ENCODE data around the gene SLC41A3.

Gene SLC41A3

DNA sequence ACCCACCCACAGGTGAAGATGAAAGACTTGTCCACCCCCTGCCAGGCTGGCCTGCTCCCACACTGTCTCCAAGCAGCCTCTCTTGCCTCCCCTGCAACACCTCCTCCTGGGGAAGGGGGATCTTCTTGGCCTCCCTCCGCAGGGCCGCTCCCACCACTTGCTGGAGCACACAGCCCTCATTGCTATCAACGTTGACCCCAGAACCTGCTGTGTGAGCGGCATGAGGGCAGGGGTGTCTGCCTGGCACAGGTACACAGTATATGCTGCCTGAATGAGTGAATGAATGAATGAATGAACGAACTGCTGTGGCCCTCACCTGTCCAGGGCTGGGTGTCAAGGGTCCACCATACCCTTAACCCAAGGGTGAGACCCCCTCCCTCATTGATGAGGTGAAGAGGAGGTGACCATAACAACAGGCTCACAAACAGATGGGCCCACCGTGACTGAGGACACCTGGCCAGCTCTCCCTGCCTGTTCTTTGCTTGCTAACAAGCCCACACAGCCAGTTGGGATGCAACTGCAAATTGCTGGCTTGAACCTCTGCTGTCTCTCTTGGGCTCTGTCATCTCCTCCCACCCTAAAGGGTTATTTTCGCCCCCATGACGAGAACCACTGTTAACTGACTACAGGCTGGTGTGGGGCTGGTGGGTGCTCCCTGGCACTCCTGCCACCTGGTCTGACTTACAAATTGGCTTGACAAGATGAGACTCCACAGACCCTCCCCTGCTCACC, 22.5 kb downstream of the SLC41A3 start:
- WGBS (ENCODE audit: extremely low coverage, insufficient coverage, low lambda C conversion rate): no CpG with 5 or more reads among the region's 8 CpGs

GRCh38 chr3:126060613-126061145, 23.2 kb downstream of the SLC41A3 start:
- Histone ChIP-seq H3K4me2 (ENCODE audit: low read length) (no peak overlapping the region), H3K9ac (ENCODE audit: low read length) (no peak overlapping the region), H2AK5ac (ENCODE audit: low read length) (no peak overlapping the region), H4K8ac (ENCODE audit: low read depth, low read length) (no peak overlapping the region), H3K4me1 (ENCODE audit: control insufficient read depth, low read depth, low read length) (no peaks in the 10 kb centered on the region), H2BK5ac (ENCODE audit: low read length) (no peak overlapping the region), H3K18ac (ENCODE audit: low read length) (no peak overlapping the region), H3K36me3 (ENCODE audit: control insufficient read depth, insufficient read depth, low read length) (no peaks in the 10 kb centered on the region), H3K23ac (ENCODE audit: low read length) (no peak overlapping the region), H4K5ac (ENCODE audit: low read length) (no peak overlapping the region), H2BK120ac (ENCODE audit: low read depth, low read length) (no peak overlapping the region), H3K27me3 (ENCODE audit: insufficient read depth, low read length, poor library complexity) (no peaks in the 10 kb centered on the region), H3K4me3 (ENCODE audit: low read length) (no peak overlapping the region), H3K79me1 (ENCODE audit: low read length) (no peaks in the 10 kb centered on the region), H3K27ac (ENCODE audit: low read depth, low read length) (no peak overlapping the region), H3K79me2 (ENCODE audit: control insufficient read depth, insufficient read depth, low read length) (no peaks in the 10 kb centered on the region), H2BK15ac (replicated peaks; ENCODE audit: low read depth) (no peak overlapping the region), H3K4ac (ENCODE audit: low read depth, low read length) (no peak overlapping the region), H3K56ac (ENCODE audit: low read length) (no peak overlapping the region)
- WGBS (ENCODE audit: extremely low coverage, insufficient coverage, low lambda C conversion rate): no CpG with 5 or more reads among the region's 7 CpGs
- DNase-seq: no peak

More for the DNA sequence above, 22.5 kb downstream of the SLC41A3 start:
- Histone ChIP-seq H2BK15ac (replicated peaks; ENCODE audit: low read depth) (no peak overlapping the region), H2AK5ac (ENCODE audit: low read length) (no peak overlapping the region), H4K5ac (ENCODE audit: low read length) (no peak overlapping the region), H3K36me3 (ENCODE audit: control insufficient read depth, insufficient read depth, low read length) (no peaks in the 10 kb centered on the region), H3K4me1 (ENCODE audit: control insufficient read depth, low read depth, low read length) (no peaks in the 10 kb centered on the region), H3K4ac (ENCODE audit: low read depth, low read length) (no peak overlapping the region), H3K18ac (ENCODE audit: low read length) (no peak overlapping the region), H3K27ac (ENCODE audit: low read depth, low read length) (no peak overlapping the region), H3K23ac (ENCODE audit: low read length) (no peak overlapping the region), H2BK120ac (ENCODE audit: low read depth, low read length) (no peak overlapping the region), H3K79me2 (ENCODE audit: control insufficient read depth, insufficient read depth, low read length) (no peaks in the 10 kb centered on the region), H3K9ac (ENCODE audit: low read length) (no peak overlapping the region), H3K56ac (ENCODE audit: low read length) (no peak overlapping the region), H3K4me3 (ENCODE audit: low read length) (no peak overlapping the region), H3K4me2 (ENCODE audit: low read length) (no peak overlapping the region), H3K27me3 (ENCODE audit: insufficient read depth, low read length, poor library complexity) (no peaks in the 10 kb centered on the region), H3K79me1 (ENCODE audit: low read length) (no peaks in the 10 kb centered on the region), H4K8ac (ENCODE audit: low read depth, low read length) (no peak overlapping the region), H2BK5ac (ENCODE audit: low read length) (no peak overlapping the region)
- DNase-seq: no peak

GRCh38 chr3:126058666-126059065, 25.3 kb downstream of the SLC41A3 start:
- H2BK120ac ChIP-seq (ENCODE audit: low read depth, low read length): no peak overlapping the region
- no peak overlapping the region for H3K27ac ChIP-seq (ENCODE audit: low read depth, low read length)
- H3K79me1 ChIP-seq (ENCODE audit: low read length): no peaks in the 10 kb centered on the region
- H3K4me1 ChIP-seq (ENCODE audit: control insufficient read depth, low read depth, low read length): no peaks in the 10 kb centered on the region
- no peak overlapping the region for H2AK5ac ChIP-seq (ENCODE audit: low read length)
- no peak overlapping the region for H2BK5ac ChIP-seq (ENCODE audit: low read length)
- H2BK15ac ChIP-seq (replicated peaks; ENCODE audit: low read depth): no peak overlapping the region
- H3K18ac ChIP-seq (ENCODE audit: low read length): no peak overlapping the region
- H3K56ac ChIP-seq (ENCODE audit: low read length): no peak overlapping the region
- H3K79me2 ChIP-seq (ENCODE audit: control insufficient read depth, insufficient read depth, low read length): no peaks in the 10 kb centered on the region
- no peak overlapping the region for H3K23ac ChIP-seq (ENCODE audit: low read length)
- WGBS (ENCODE audit: extremely low coverage, insufficient coverage, low lambda C conversion rate): no CpG with 5 or more reads among the region's 7 CpGs
- H4K8ac ChIP-seq (ENCODE audit: low read depth, low read length): no peak overlapping the region
- no peak overlapping the region for H3K4ac ChIP-seq (ENCODE audit: low read depth, low read length)
- H3K27me3 ChIP-seq (ENCODE audit: insufficient read depth, low read length, poor library complexity): no peaks in the 10 kb centered on the region
- H3K4me2 ChIP-seq (ENCODE audit: low read length): no peak overlapping the region
- H4K5ac ChIP-seq (ENCODE audit: low read length): no peak overlapping the region
- no peaks in the 10 kb centered on the region for H3K36me3 ChIP-seq (ENCODE audit: control insufficient read depth, insufficient read depth, low read length)
- no peak overlapping the region for H3K4me3 ChIP-seq (ENCODE audit: low read length)
- H3K9ac ChIP-seq (ENCODE audit: low read length): no peak overlapping the region
- DNase-seq: no peak

DNA sequence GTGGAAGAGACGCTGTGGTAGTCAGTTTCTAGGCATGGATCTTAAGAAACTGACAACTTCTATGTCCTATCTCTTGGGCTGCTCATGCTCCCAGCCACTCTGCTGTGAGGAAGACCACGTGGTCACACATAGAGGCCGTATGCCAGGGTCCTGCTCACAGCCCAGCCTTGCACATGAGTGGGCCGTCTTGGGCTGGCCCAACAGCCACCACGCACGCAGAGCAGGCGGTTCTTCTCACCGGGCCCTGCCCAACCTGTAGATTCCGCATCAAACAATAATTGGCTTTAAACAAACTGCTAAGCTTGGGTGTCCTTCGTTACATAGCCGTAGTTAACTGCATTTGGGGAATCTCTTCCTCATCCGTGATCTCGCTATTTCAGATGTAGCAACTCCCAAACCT, 26.0 kb downstream of the SLC41A3 start:
- Histone ChIP-seq H3K79me1 (ENCODE audit: low read length) (no peaks in the 10 kb centered on the region), H3K4ac (ENCODE audit: low read depth, low read length) (no peak overlapping the region), H3K56ac (ENCODE audit: low read length) (no peak overlapping the region), H3K4me1 (ENCODE audit: control insufficient read depth, low read depth, low read length) (no peaks in the 10 kb centered on the region), H2BK120ac (ENCODE audit: low read depth, low read length) (no peak overlapping the region), H2BK5ac (ENCODE audit: low read length) (no peak overlapping the region), H3K36me3 (ENCODE audit: control insufficient read depth, insufficient read depth, low read length) (no peaks in the 10 kb centered on the region), H2AK5ac (ENCODE audit: low read length) (no peak overlapping the region), H2BK15ac (replicated peaks; ENCODE audit: low read depth) (no peak overlapping the region), H3K18ac (ENCODE audit: low read length) (no peak overlapping the region), H3K27me3 (ENCODE audit: insufficient read depth, low read length, poor library complexity) (no peaks in the 10 kb centered on the region), H3K9ac (ENCODE audit: low read length) (no peak overlapping the region), H3K4me2 (ENCODE audit: low read length) (no peak overlapping the region), H3K23ac (ENCODE audit: low read length) (no peak overlapping the region), H4K8ac (ENCODE audit: low read depth, low read length) (no peak overlapping the region), H4K5ac (ENCODE audit: low read length) (no peak overlapping the region), H3K79me2 (ENCODE audit: control insufficient read depth, insufficient read depth, low read length) (no peaks in the 10 kb centered on the region), H3K4me3 (ENCODE audit: low read length) (no peak overlapping the region), H3K27ac (ENCODE audit: low read depth, low read length) (no peak overlapping the region)
- no CpG with 5 or more reads among the region's 13 CpGs for WGBS (ENCODE audit: extremely low coverage, insufficient coverage, low lambda C conversion rate)
- DNase-seq: no peak

GRCh38 chr3:126057501-126057819, 26.5 kb downstream of the SLC41A3 start:
- H3K4me1 ChIP-seq (ENCODE audit: control insufficient read depth, low read depth, low read length): no peaks in the 10 kb centered on the region
- no peak overlapping the region for H3K4me2 ChIP-seq (ENCODE audit: low read length)
- no peak overlapping the region for H2BK15ac ChIP-seq (replicated peaks; ENCODE audit: low read depth)
- no peak overlapping the region for H3K56ac ChIP-seq (ENCODE audit: low read length)
- H3K27me3 ChIP-seq (ENCODE audit: insufficient read depth, low read length, poor library complexity): no peaks in the 10 kb centered on the region
- H3K27ac ChIP-seq (ENCODE audit: low read depth, low read length): no peak overlapping the region
- H4K8ac ChIP-seq (ENCODE audit: low read depth, low read length): no peak overlapping the region
- no peak overlapping the region for H3K4ac ChIP-seq (ENCODE audit: low read depth, low read length)
- H3K79me1 ChIP-seq (ENCODE audit: low read length): no peaks in the 10 kb centered on the region
- H3K9ac ChIP-seq (ENCODE audit: low read length): no peak overlapping the region
- no peak overlapping the region for H2BK5ac ChIP-seq (ENCODE audit: low read length)
- no peak for DNase-seq
- H3K18ac ChIP-seq (ENCODE audit: low read length): no peak overlapping the region
- no peak overlapping the region for H2AK5ac ChIP-seq (ENCODE audit: low read length)
- H3K4me3 ChIP-seq (ENCODE audit: low read length): no peak overlapping the region
- no peak overlapping the region for H2BK120ac ChIP-seq (ENCODE audit: low read depth, low read length)
- no peak overlapping the region for H4K5ac ChIP-seq (ENCODE audit: low read length)
- WGBS (ENCODE audit: extremely low coverage, insufficient coverage, low lambda C conversion rate): no CpG with 5 or more reads among the region's 10 CpGs
- H3K79me2 ChIP-seq (ENCODE audit: control insufficient read depth, insufficient read depth, low read length): no peaks in the 10 kb centered on the region
- no peak overlapping the region for H3K23ac ChIP-seq (ENCODE audit: low read length)
- no peaks in the 10 kb centered on the region for H3K36me3 ChIP-seq (ENCODE audit: control insufficient read depth, insufficient read depth, low read length)

Measured in mesendoderm (in vitro differentiated cells).